IPS-NIHi11 (cell line): ENCODE results near the gene TDP2.

Experiments used
- DNase-seq: peaks from one replicate; pipeline ENCODE4 v3.0.0; 2012; ENCODE audit warnings: mixed read lengths, low spot score

TDP2 gene, protein sequence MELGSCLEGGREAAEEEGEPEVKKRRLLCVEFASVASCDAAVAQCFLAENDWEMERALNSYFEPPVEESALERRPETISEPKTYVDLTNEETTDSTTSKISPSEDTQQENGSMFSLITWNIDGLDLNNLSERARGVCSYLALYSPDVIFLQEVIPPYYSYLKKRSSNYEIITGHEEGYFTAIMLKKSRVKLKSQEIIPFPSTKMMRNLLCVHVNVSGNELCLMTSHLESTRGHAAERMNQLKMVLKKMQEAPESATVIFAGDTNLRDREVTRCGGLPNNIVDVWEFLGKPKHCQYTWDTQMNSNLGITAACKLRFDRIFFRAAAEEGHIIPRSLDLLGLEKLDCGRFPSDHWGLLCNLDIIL

DNA sequence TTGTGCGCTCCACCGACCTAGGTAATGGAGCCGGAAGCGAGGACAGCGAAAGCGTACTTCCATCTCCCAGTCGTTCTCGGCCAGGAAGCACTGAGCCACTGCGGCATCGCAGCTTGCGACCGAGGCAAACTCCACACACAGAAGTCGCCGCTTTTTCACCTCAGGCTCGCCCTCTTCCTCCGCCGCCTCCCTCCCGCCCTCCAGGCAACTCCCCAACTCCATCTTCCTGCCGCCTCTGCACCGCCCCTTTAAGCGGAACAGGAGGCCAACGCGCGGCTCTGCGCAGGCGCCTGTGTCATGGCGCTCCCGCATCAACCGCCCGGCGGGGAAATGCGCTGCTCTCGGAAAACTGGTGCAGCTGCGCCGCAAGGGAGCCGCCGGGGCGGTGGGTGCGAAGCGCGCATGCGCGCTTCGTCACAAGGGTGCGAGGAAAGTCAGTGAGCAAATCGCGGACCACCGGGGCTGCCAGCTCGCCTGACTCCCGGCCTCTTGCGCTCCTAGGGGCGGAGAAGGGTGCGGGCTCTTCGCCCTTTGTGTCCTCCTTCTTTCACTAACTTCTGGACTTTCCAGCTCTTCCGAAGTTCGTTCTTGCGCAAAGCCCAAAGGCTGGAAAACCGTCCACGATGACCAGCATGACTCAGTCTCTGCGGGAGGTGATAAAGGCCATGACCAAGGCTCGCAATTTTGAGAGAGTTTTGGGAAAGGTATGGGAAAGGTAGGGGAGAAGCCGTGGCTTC, at the start of gene TDP2, which contains the start of gene ACOT13:
Gene TDP2 (minus strand): TSS at position 259 of the 737 bp plus-strand sequence. CDS start 37 bp downstream, at position 222.
Gene ACOT13 (plus strand): TSS at position 437 of the 737 bp plus-strand sequence. CDS start 187 bp downstream, at position 624.
- DNase-seq: peak; percentile 96

DNA sequence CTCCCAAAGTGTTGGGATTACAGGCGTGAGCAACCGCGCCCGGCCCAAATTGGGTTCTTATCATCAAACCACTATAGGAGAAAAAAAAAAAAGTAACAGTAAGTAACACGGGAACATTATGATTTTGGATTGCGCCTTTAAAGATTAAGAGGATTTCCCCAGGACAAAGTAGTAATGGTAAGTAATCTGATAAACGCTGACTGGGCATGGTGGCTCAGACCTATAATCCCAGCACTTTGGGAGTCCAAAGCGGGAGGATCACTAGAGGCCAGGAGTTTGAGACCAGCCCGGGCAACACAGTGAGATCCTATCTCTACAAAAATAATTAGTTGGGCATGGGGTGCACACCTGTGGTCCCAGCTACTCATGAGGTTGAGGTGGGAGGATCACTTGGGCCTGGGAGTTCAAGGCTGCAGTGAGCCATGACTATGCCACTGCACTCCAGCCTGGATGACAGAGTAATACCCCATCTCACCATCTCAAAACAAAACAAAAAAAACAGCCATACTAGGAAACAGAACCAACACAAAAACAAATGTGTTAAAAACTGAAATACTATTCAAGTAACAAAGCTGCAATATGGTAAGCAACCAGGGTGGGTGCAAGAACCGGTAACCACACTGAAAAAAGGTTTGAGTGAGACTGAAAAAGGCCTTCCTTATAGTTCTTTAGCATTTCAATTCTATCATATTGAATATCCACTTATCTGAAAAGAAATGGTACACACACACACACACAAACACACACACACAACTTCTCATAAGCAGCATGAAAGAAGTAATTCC, 44.0 kb upstream of the TDP2 start:
- DNase-seq: no peak

DNA sequence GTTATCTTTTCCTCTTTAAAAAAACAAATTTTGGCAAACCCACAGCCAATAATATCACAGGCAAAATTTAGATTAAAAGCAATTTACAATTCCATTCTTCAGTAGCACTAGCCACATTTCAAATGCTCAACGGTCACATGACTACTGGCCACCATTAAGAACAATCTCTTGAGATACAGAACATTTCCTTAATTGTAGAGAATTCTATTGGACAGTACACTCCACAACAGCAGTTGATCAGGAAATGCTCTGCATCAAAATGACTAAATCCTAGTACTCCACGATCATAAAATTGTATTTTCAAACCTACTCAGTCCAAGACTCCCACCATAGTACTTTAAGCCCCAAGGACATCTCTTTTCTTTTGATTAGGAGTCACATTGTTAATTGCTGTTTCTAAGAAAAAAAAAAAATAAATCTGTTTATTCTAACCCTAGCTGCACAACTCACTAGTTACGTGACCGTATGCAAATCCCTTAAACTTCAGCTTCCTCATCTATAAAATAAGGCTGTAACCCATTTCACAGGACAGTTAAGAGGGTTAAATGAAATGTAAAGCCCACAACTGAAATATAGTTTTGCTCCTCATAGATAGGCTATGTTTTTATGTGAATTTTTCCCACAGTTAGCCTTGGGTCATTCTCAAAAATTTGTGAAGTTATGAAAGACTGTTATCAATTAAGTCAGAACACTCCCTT, 42.5 kb upstream of the TDP2 start:
- DNase-seq: no peak

DNA sequence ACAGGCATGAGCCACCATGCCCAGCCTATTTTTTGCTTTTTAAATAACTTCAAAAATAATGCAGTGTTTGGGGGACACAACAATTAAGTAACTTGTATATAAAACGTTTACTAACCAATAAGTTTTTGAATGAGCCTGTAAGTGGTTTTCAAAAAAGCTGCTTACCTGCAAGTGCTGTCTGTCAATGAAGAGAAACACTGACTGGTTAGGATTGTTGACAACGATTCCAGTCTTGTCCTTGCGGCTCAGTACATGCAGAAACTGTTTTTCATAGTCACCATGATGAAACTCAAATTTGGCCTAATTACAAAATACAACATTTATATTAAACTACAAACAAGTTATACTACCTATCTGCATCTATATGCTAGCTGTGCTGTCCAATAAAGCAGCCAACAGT, 41.9 kb upstream of the TDP2 start:
- DNase-seq: no peak

DNA sequence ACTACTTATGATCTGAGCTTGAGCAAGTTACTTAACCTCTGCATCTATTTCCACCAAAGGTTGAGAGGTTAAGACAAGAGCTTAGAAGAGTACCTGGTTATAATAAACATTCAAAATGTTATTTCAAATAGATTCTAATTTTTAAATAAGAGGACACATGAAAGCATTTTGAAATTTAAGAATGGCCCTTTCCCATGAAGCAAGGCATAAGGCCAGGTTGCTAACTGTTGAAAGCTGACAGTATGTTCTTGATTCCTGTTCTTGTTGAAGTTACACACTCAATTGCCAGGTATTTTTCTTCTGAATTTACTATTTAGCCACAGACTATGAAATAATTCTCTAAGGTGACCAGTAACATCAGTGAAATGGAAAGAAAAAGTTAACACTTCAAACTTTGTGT, 37.8 kb upstream of the TDP2 start:
- no peak for DNase-seq

DNA sequence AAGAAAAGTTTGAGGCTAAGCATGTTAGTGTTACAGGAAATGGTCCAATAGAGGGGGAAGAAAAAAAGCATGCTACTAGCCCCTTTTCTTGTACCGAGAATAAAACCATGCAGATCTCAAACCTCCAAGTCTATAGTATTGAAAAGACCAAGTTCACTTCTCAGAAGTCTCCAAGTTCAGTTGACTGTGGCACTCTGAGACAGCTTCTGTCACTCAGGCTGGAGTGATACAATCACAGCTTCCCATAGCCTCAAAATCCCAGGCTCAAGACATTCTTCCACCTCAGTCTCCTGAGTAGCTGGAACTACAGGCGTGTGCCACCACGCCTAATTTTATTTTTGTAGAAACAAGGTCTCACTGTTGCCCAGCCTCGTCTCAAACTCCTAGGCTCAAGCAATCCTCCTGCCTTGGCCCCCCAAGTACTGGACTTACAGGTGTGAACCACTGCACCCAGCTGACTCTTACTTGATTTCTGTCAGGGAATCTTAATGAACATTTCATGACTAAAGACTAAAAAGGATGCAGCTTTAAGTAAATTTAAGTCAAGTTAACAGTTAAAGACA, 36.1 kb upstream of the TDP2 start:
- DNase-seq: no peak

DNA sequence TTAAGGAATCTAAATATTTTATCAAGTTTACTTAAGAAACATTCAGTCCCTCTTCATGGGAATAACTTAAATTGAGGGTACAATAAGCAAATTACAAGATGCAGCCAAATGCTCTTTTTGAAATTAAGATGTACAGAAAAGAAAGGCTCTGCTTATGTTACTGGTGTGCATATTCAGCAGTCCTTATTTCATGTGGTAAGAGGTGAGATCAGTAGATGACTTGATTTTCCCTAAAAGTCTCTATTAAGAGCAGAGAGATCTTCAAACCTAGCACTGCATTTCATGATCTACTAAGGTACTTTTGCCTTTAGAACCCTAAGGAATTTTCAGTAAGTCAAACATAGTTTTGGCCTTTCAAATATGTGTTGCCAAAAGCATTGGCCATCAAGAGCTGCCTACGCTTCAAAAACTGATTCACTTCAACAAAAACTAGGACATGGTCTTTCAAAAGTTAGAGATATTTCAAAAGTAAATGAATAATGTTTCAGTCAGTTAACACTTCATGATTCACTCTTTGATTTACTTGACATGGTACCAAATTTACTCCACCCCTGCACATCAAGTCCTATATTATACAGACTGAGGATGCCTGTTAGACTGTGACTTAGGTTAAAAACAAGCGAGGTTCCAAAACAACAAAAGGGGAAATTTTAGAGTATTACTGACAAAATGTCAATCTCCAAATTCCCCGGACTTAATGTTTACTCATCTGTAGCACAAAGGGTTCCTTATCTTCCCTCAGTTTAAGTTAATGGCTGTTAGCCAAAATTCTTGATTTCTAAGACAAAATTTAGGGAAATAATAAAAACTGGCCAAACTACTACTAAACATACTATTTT, 33.0 kb upstream of the TDP2 start:
- DNase-seq: no peak

DNA sequence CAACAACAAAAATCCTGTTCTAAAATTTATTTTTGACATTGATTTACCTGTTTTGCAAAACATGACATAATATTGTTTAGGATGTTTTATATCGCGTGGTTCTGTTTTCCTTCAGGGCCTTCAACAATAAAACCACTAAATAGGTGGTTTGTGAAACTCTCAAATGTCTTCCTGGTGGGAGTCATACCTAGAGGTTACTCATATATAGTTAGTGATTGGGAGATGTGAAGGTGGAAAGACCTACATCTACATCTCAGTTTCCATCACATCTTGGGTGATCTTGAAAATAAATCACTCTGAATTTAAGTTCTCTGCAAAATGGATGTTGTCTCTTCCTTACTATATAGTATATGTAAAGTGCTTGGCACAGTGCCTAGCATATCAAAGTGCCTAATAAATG, 29.4 kb upstream of the TDP2 start:
- no peak for DNase-seq

DNA sequence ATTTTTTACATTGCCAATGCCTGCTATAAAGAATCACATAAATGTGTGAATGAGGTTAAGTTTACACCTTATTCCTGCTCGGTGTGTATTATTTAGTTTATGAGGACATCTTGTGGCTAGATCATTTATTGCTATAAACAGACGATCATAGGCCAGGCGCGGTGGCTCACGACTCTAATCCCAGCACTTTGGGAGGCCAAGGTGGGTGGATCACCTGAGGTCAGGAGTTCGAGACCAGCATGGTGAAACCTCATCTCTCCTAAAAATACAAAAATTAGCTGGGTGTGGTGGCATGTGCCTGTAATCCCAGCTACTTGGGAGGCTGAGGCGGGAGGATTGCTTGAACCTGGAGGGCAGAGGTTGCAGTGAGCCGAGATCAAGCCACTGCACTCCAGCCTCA, 28.9 kb upstream of the TDP2 start:
- peak; percentile 14 for DNase-seq

DNA sequence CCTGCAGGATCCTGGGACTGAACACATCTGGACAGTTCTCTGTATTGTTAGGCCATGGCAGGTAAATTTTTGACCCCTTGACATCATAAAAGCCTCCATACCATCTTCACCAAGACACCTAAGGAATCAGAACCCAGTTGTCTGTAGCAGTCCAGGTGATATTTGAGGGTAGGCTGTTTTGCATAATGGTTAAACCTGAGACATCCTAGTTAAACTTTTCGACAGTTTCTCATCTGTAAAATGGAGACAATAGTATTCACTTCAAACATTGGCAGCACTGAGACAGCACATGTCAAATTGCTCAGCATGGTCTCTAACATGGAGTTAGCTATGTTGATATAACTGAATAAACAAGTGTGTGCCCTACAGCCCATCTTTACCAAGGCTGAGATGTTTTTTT, 27.5 kb upstream of the TDP2 start:
- no peak for DNase-seq

DNA sequence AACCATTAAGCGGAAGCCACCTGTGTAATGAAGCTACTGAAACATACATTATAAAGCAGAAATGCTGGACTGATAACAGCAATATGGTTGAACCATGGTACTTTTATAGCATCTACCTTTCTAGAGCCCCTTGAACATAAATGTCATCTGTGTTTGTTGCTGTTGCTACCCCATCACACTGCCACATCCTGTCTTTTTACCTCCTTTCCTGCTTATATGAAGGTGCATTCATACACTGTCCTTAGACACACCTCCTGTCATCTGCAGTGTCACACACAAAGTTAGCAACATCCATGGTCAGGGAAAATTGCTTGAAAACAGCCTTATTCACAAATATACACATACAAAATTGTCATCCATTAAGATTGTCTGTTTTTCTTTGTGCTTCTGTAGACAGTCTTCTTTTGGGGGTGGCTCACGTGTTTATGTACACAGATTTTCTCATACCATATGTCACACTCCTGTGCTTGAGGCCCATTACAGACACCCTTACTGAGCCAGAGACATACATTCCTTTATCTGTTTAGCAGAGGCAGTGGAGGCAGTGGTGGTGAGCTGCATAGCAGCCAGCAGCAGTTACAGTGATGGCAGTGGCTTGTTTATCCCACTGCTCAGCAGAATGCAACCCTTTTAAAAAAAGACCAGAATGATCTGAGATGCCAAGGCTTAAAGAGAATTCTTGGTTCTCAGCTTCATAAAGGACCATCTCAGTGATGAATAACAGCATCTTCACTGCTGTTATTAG, 26.3 kb upstream of the TDP2 start:
- DNase-seq: no peak

DNA sequence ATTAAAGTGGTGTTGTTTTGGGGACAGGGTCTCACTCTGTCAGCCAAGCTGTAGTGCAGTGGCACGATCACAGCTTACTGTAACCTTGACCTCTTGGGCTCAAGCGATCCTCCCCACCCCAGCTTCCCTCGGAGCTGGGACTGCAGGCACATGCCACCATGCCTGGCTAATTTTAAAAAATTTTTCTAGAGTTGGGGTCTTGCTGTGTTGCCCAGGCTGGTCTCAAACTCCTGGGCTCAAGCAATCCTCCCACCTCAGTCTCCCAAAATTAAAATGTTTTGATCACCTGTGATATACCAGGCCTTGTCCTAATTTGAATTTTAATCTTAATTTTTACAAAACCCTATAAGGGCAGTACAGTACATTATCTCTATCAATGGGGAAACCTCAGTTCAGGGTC, 25.7 kb upstream of the TDP2 start:
- DNase-seq: no peak

DNA sequence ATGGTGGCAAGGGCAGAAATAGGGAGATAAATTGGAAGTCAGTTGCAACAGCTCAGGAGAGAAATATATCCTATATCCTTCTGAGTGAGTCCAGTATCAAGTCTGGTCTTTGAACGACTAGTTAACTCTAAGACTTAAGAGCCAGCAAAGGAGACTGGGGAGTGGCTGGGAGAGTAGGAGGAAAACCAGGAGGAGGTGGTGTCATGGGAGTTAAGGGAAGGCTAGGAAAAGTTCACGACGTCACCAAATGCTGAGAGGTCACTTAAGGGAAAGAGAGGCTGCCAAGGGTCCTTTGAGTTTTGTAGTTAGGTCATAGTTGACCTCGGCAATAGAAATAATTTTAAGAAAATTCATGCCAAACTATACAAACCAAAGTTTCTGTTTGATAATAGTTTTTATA, 25.3 kb upstream of the TDP2 start:
- DNase-seq: no peak

DNA sequence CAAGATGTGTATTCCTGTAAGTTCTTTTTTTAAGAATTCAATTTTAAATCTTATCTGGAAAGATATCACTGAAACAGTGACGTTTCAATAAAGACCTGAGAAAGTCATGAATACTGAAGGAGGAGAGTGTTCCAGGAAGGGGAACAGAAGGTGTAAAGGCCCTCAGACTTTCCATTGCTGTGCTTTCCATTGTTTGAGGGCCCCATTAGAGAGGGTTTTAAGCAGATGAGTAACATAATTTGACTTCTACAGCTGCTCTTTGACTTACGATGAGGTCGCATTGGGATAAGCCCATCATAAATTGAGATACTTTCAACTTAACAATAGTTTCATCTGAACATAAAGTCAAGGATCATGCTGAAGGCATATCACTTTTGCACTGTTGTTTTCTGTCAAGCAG, 24.9 kb upstream of the TDP2 start:
- DNase-seq: no peak

DNA sequence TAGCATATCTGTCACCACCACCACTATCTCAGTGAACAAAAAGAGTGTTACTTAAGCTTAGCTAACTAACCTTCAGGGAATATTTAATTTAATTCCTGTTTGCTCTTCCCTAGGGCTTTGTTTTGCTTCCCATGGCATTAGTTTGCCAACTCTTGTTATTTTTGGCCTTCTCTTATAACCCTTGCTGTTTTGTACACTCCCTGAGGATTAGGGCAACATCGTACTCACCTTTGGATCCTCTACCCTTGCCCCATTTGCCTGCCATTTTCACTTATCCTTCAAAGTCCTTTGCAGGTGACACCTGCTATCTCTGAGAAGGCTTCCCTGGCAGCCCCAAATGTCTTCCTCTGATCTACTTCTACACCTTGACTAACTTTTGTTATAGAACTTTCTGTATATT, 23.9 kb upstream of the TDP2 start:
- no peak for DNase-seq

DNA sequence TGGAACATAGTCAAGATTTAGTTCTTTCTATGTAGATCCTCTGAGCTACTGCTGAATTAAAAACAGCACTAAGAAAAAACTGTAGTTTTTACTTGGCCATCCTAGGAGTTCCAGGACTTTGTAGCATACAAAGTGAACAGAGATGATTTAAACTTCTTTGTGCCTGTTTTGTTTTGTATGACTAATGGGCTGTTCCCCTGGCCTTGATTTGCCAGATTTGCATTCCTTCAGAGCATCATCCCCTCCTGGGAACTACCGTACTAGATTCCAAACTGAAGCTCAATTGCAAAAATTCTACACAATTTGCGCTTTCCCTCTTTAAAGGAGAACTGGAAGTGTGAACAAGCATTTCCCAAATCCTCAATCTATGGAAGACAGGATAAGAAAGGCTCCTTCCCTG, 23.3 kb upstream of the TDP2 start:
- DNase-seq: no peak

DNA sequence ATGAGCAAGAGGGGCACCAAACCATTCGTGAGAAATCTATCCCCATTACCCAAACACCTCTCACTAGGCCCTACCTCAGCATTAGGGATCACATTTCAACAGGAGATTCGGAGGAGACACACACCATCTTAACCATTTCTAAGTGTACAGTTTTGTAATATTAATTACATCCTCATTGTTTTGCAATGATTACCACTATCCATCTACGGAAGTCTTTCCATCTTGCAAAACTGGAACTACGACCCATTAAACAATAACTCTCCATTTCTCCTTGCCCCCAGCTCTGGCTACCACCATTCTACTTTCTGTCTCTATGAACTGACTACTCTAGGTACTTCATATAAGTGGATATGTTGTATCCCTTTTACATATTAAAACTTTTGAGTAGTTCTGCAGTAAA, 20.2 kb upstream of the TDP2 start:
- DNase-seq: no peak

DNA sequence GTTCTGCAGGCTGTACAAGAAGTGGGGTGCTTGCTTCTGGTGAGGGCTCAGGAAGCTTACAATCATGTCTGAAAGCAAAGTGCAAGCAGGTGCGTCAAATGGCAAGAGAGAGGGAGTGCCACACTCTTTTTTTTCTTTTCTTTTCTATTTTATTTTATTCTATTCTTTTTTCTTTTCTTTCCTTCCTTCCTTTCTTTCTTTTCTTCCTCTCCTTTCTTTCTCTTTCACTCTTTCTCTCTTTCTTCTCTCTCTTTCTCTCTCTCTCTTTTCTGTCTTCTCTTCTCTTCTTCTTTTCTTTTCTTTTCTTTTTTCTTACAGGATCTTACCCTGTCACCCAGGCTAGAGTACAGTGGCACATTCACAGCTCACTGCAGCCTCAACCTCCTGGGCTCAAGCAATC, 19.7 kb upstream of the TDP2 start:
- no peak for DNase-seq

DNA sequence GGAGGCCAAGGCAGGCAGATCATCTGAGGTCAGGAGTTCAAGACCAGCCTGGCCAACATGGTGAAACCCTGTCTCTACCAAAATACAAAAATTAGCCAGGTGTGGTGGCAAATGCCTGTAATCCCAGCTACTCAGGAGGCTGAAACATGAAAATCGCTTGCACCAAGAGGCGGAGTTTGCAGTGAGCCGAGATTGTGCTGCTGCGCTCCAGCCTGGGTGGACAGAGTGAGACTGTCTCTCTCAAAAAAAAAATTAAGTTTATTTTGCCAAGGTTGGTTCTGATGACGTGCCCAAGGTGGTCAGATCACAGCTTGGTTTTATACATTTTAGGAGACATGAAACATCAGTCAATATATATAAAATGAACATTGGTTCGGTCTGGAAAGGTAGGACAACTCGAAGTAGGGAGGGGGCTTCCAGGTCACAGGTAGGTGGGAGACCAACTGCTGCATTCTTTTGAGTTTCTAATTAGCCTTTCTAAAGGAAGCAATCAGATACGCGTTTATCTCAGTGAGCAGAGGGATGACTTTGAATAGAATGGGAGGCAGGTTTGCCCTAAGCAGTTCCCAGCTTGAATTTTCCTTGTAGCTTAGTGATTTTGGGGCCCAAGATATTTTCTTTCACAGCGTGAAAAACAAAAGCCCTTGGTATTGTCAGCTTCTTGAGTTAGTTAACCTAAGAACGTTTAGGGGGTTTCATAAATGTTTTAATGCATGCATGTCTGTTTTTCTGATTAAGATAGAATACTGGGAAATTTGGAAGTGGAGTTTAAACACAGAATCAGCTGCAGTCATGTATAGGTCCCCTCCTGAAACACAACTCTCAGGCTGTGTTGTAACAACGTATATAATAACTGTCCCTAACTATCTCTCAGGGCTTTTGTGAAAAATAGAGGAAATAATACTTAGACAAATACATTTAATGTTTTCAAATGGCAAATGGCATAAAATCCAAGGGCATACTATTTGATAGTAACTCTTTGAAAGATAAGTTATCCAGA, 16.9 kb upstream of the TDP2 start:
- DNase-seq: no peak
